Lung (tissue), 12 donors: ENCODE data around the gene NUP98. TPM values are rescaled to one million over a fixed set of nuclear protein-coding genes. Genes with fewer than 3 reads are reported as not detected.
"Not testable (repeated sequence)": the region's sequence is repeated elsewhere in the genome, so short reads cannot be mapped to it uniquely, and the experiment has no call there.

ENCODE experiments used
- ATAC-seq: fragments of 200-7000 bp; cut with Tn5 transposase; one replicate; pipeline ENCODE4 v1.9.1; 2020; ENCODE audit warnings: moderate number of reproducible peaks; ENCODE audit not compliant: insufficient read depth, low FRiP score
- DNase-seq, 3 donors: peaks; one replicate each; pipeline ENCODE4 v3.0.0-alpha.2; 2013 to 2017
- H3K27ac ChIP-seq, 2 donors: one replicate each; pipeline ENCODE4 v1.5.1; 2013; ENCODE audit warnings: mild to moderate bottlenecking in 2 of 2, moderate library complexity in 2 of 2, control low read depth in 1 of 2, inconsistent platforms in 1 of 2, low read depth in 1 of 2, low read length in 1 of 2
- H3K27me3 ChIP-seq, 3 donors: one replicate each; pipeline ENCODE4 v1.5.1; 2013; ENCODE audit warnings: low read length in 2 of 3; ENCODE audit not compliant: control insufficient read depth in 3 of 3, insufficient read depth in 3 of 3
- H3K36me3 ChIP-seq, 4 donors: one replicate each; pipeline ENCODE4 v1.5.1; 2013; ENCODE audit warnings: low read length in 4 of 4, mild to moderate bottlenecking in 1 of 4, moderate library complexity in 1 of 4; ENCODE audit not compliant: control insufficient read depth in 4 of 4, insufficient read depth in 4 of 4
- H3K4me1 ChIP-seq, 5 donors: one replicate each; pipeline ENCODE4 v1.5.1; 2013; ENCODE audit warnings: low read length in 5 of 5, mild to moderate bottlenecking in 2 of 5, moderate library complexity in 1 of 5; ENCODE audit not compliant: control insufficient read depth in 5 of 5, insufficient read depth in 5 of 5
- H3K4me3 ChIP-seq: one replicate; pipeline ENCODE4 v1.5.1; 2013; ENCODE audit warnings: mild to moderate bottlenecking, control low read depth, moderate library complexity
- H3K9ac ChIP-seq, 2 donors: one replicate each; pipeline ENCODE4 v1.5.1; 2013; ENCODE audit warnings: low read length in 2 of 2, control low read depth in 1 of 2; ENCODE audit not compliant: insufficient read depth in 1 of 2
- H3K9me3 ChIP-seq, 4 donors: one replicate each; pipeline ENCODE4 v1.5.1; 2013; ENCODE audit warnings: low read length in 3 of 4, mild to moderate bottlenecking in 1 of 4, moderate library complexity in 1 of 4; ENCODE audit not compliant: control insufficient read depth in 4 of 4, insufficient read depth in 3 of 4
- WGBS, 2 donors: extraction: QIAGEN DNeasy Blood & Tissue Kit; methylation state at CpG; one replicate each; pipeline ENCODE4 v1.1.7; 2013; 5-methylcytosine and 5-hydroxymethylcytosine counted together
- polyA plus RNA-seq, 2 donors: library from polyadenylated mRNA; stranded (reverse); fragments of 200-250 nt; gene quantifications; one replicate each; pipeline ENCODE4 v1.2.1, GENCODE V29; 2013
- total RNA-seq, 2 donors: library from RNA; depleted of rRNA in 1 of 2; stranded (reverse); fragments of >200 nt in 1 of 2; gene quantifications; one replicate each; pipeline ENCODE4 v1.2.1, GENCODE V29; 2014 to 2021
- TF ChIP-seq, protein P1 (sequence below): IDR thresholded peaks from 2 replicates; pipeline ENCODE4 v1.5.1; 2012; ENCODE audit warnings: mild to moderate bottlenecking; ENCODE audit errors: control extremely low read depth, extremely low read depth
- donor health status: control.
- donor health status: control.
- donor health status: Bipolar disorder and iron deficiency.
- donor health status: healthy.
- donor health status: DM: yes; HTN: yes; CAD: no.

The NUP98 gene
- total and polyA plus RNA-seq, 4 donors: 16.6 to 109 (median 59.7) TPM

DNA sequence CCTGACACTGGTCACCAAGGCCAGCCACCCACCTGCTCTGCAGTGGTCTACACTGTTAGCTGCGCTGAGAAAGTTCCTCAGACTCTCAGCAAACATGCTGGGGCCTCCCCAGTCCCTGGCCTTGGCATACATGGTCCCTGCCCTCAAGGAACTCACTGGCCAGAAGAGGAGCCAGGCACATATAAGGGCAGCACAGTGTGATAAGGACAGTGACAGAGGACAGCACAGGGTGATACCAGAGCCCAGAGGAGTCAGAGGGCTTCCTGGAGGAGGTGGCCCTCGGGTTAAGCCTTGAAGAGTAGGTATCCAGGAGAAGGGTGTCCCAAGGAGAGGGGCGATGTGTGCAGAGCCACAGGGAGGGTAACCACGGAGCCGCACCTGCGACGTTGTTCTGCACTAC, 151.8 kb downstream of the NUP98 start:
- DNase-seq (no peak), ATAC-seq (no peak)
- H3K4me1 ChIP-seq: peaks cover 0 to 10% (median 4%) of the 10 kb centered on the region in 5 donors
- no peak overlapping the region for H3K27ac ChIP-seq
- H3K36me3 ChIP-seq: no peaks in the 10 kb centered on the region
- no peak overlapping the region for H3K9ac ChIP-seq
- H3K4me3 ChIP-seq: no peak overlapping the region
- WGBS, 2 donors: 83 to 90% methylated on average over 7 of the region's 7 CpGs
- no peaks in the 10 kb centered on the region for H3K27me3 ChIP-seq
- TF ChIP-seq, protein P1, sequence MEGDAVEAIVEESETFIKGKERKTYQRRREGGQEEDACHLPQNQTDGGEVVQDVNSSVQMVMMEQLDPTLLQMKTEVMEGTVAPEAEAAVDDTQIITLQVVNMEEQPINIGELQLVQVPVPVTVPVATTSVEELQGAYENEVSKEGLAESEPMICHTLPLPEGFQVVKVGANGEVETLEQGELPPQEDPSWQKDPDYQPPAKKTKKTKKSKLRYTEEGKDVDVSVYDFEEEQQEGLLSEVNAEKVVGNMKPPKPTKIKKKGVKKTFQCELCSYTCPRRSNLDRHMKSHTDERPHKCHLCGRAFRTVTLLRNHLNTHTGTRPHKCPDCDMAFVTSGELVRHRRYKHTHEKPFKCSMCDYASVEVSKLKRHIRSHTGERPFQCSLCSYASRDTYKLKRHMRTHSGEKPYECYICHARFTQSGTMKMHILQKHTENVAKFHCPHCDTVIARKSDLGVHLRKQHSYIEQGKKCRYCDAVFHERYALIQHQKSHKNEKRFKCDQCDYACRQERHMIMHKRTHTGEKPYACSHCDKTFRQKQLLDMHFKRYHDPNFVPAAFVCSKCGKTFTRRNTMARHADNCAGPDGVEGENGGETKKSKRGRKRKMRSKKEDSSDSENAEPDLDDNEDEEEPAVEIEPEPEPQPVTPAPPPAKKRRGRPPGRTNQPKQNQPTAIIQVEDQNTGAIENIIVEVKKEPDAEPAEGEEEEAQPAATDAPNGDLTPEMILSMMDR: no peak
- peaks cover 0 to 4% (median 0%) of the 10 kb centered on the region in 4 donors for H3K9me3 ChIP-seq

DNA sequence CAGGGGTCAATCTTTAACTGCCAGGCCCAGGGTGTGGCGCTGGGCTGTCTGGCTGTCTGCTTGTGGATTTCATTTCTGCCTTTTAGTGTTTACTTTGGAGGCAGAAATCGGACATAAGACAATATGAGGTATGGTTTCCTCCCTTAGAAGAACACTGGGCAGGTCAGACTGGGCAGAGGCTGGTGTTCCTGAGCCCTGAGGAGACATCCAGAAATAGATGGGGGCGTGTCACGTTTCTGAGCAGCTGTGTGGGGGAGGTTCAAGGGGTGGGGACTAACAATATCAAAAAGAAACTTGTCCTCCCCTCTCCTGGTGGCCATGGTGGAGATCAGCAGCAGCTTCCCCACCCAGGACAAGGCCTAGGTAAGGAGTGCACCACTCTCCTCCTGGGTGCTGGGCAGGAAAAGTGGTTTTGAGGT, 152.5 kb downstream of the NUP98 start, which contains the start of gene ART1:
Gene ART1 (plus strand): TSS at position 312 of the 419 bp plus-strand sequence. CDS start 14,086 bp downstream, outside the sequence.
- TF ChIP-seq, protein P1: no peak
- Histone ChIP-seq H3K36me3 (no peaks in the 10 kb centered on the region), H3K4me3 (no peak within 1 kb of the TSS), H3K9ac (no peak within 1 kb of the TSS), H3K9me3 (peaks cover 0 to 4% (median 0%) of the 10 kb centered on the region in 4 donors), H3K27me3 (no peaks in the 10 kb centered on the region), H3K4me1 (peaks cover 0 to 10% (median 4%) of the 10 kb centered on the region in 5 donors), H3K27ac (peak within 1 kb of the TSS in 1 of 2 donors; percentile 11)
- ATAC-seq (no peak), DNase-seq (peak in 2 of 3 donors; percentile 6 to 23)
- 66 to 78% methylated on average over 4 of the region's 4 CpGs for WGBS, 2 donors

DNA sequence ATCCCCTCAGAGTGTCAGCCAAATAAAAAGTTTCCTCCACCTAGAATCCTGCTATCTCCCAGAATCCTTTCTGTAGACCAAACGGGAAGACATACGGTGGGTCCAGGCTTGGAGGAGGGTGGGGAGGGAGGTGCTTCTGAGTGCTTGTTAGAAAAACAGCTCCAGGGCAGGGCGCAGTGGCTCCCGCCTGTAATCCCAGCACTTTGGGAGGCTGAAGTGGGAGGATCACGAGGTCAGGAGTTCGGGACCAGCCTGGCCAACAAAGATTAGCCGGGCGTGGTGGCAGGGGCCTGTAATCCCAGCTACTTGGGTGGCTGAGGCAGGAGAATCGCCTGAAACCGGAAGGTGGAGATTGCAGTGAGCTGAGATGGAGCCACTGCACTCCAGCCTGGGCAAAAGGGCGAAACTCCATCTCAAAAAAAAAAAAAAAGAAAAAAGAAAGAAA, 154.2 kb downstream of the NUP98 start:
- not testable (repeated sequence) for ATAC-seq, H3K9me3 ChIP-seq, H3K27me3 ChIP-seq, H3K36me3 ChIP-seq, H3K9ac ChIP-seq, H3K27ac ChIP-seq, H3K4me3 ChIP-seq, H3K4me1 ChIP-seq
- peak in 2 of 3 donors; percentile 6 to 27 for DNase-seq
- 53% methylated on average over 10 to 11 of the region's 11 CpGs for WGBS, 2 donors

DNA sequence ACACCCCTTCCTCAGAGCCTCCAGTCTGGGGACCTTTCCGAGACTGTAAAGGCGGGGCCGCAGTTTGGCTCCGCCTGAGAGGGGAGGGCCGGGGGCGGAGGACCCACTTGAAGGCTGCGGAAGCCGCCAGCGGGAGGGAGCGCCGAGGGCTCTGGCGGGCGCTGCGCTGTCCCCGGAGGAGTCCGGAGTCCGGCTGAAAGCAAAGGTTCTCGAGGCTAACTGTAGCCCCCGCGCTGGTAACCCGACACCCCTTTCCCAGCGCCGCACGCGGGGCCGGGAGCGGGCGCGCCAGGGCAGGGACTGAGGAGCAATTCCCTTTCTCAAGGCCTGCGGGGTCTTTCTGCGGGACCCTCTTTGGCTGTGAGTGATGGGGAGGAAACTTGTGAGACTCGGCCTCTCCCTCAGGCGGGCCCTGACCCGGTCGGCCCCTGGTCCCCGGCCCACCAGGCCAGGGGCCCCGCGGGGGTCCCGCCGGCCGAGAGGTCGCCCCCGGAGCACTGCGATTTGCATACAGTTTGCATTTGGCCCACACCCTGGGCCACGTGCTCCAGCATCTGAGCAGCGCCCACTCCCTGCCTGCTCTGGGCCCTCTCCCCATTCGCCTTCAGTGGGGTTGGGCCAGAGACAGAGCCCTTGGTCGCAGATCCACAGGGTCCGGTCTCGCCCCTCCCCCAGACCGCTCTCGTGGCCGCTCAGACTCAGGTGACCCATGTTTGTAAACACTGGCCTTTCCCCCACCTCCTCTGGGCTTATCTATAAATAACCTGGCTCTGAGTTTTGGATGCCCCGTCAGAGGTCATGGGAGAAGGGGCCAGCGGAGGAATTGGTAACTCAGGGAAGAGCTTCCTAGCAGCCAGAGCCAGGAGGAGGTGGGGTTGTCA, 155.0 kb downstream of the NUP98 start:
- H3K4me3 ChIP-seq: no peak overlapping the region
- DNase-seq: peak; percentile 90 to 94 (median 92)
- no peaks in the 10 kb centered on the region for H3K27me3 ChIP-seq
- H3K27ac ChIP-seq: peak overlapping the region in 1 of 2 donors; percentile 73
- H3K4me1 ChIP-seq: peaks cover 0 to 10% (median 4%) of the 10 kb centered on the region in 5 donors
- no peaks in the 10 kb centered on the region for H3K36me3 ChIP-seq
- 1 to 2% methylated on average over 53 to 55 of the region's 55 CpGs for WGBS, 2 donors
- peak; percentile 90 for ATAC-seq
- H3K9ac ChIP-seq: peak overlapping the region; percentile 21 to 61
- H3K9me3 ChIP-seq: peaks cover 0 to 4% (median 0%) of the 10 kb centered on the region in 4 donors
- TF ChIP-seq, protein P1: no peak
